HG03442 (cell line): ENCODE measurements around the gene SF1.

Experiments
- ATAC-seq: cut with Tn5 transposase; IDR thresholded peaks from one replicate; pipeline ENCODE4 v1.9.1; 2021; ENCODE audit warnings: mild to moderate bottlenecking, moderate library complexity; ENCODE audit not compliant: unreplicated experiment

Gene SF1

DNA sequence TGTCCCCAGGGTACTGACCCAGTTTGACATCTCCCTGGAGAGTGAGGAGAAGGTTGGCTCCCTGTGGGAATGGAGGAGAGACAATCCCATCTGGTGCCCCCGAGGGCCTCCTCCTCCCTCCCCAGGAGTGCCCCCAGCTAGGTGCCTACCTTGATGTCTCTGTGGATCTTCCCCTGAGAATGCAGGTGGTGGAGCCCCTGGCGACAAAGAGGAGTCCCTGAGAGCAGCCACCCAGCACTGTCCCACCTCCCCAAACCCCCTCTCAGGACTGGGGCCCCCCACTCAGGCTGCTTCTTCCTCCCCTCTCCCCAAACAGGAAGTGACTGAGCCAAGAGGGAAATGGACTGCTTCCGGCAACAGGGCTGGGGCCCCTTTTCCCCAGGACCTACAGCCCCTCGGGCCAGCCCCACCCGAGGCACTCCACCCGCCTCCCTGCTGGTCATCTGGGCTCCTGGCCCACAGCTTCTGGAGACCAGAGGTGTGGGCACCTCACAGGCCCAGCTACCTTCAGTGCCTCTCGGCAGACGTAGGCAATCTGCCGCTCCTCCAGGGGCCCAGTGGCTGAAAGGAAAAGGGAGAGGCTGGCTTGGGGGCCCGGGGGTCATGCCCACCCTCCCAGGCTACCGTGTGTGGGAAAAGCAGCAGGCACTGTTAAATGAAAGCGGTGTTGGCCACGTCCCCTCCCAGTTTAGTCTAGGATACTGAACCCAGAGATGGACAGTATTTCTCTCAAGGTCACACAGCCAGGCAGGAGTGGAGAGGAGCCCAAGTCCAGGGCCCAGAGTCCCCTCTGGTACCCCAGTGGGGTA lies 23.4 kb upstream of the SF1 start:
- ATAC-seq = no peak

DNA sequence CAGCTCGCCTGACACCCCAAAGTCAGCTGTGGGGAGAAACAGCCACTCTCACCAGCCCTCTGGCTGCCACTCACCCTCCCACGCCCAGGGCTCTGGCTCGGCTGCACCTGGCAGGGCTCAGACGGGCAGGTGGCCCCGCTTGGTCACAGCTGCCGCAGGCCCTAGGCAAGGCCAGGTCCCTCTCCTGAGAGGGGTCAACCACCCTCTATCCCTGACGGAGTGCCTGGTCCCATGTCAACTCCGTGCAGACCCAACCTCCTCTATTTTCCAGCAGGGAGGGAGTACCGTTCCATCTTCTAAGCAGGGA lies 22.8 kb upstream of the SF1 start:
- ATAC-seq = no peak

DNA sequence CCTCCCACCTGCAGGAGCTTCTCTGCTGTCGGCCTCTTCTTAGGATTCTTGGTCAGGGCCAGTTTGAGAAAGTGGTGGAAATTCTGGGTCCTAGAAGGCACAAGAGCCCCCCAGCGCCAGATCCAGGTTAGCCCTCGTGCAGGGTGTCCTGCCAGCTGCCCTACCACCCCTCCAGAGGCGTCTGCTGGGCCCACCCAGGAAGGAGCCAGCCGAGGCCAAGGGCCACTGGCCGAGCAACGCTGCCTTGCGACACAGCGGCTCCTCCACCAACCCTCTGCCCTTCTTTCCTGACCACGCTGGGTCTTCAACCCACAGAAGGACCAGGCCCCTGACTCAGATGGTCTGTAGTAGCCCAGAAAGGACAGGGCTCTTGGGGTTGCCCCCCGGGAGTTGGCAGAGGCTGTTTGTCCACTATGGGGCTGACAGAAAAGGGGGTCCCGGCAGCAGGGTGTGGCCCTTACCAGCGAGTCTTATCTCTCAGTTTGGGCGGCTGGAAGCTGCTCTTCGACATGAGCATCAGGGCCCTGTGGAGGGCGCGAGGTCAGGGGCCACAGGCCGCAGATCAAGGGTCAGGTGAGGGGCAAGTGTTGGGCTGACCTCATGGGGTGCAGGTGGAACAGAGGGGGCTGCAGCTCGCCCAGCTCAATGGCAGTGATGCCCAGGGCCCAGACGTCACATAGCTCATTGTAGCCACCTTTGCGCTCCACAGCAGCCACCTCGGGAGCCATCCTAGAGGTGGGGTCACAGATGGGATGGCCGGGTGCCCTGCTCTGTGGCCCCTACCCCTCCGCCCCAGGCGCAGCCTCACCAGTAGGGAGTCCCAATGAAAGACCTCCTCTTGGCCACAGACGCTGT lies 22.2 kb upstream of the SF1 start:
- ATAC-seq = no peak

DNA sequence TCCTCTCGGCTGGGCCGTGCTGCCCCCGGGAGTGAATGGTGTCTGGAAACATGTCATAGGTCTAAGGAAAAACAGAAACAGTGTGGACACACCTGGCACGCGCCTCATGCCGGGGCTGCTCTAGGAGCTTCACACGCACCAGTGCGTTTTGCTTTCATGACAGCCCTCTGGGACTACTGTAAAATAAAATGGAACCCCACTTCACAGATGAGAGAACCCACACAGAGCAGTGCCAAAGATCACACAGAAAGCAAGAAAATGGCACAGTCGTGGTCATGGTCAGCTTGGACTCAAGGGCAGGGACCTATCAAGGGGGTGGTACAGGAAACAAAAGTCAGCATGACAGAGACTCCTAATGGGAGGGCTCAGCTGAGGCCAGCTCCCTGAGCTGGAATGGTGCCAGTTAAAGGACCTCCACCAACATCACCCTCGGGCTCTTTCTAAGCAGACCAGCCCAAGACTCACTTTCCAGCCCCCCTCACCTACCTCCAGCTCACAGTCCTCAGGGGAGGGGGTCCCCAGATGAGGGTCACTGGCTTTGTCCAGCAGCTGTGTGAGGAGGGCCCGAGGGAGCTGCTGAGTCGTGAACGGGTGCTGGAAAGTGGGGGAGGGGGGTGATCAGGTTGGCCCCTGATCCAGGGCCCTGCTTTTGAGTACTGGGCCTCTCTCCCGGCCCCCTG lies 21.4 kb upstream of the SF1 start:
- ATAC-seq = no peak

DNA sequence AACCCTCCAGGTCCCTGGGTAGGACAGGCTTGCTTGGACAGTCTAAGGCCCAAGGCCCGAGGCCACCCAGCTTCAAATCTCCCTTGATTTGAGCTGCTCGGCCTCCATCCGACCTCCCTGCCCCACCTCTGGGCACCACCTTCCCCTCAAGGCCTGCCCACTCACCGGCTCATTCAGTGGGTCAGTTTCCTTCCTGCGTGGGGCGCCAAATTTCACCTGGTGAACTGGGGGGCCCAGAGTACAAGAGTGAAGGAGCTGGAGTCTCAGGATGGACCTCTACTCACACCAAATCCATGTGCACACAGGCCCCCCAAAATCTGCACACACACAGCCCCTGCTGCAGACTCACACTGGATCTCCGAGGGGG lies 20.9 kb upstream of the SF1 start:
- no peak for ATAC-seq

DNA sequence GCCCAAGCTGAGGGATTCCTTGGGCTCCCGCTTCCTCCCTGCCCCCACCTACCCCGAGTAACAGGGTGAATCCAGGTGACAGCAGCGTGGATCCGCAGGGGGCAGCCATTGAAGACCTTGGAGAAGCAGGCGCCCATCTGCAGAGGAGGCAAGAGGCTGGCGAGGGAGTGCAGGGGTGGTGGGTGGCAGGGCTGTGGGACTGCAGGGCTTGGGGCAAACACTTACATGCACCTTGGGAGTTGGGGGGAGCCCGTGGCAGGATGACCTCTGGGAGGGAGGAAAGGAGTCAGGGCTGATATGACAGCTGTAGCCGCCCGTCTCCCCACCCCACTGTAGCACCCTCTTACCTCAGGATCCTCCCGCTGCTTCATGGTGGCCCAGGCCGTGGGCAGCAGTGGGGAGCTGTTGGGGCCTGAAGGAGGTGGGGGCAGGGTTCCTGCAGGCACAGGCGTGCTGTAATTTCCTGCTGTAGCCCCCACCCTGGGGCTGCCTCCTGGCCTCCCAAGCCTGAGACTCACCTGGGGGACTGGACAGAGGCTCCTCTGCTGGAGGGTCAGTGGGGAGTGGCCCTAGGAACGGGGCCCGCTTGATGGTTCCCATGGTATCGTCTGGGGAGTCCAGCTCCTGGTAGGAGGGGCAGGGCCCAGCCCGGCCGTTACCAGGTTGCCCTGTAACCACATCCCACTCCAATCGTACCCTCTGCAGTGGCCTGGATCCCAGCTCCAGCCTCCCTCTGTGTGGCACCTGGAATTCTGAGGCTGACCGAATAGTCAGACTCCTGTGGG lies 18.6 kb upstream of the SF1 start:
- no peak for ATAC-seq

DNA sequence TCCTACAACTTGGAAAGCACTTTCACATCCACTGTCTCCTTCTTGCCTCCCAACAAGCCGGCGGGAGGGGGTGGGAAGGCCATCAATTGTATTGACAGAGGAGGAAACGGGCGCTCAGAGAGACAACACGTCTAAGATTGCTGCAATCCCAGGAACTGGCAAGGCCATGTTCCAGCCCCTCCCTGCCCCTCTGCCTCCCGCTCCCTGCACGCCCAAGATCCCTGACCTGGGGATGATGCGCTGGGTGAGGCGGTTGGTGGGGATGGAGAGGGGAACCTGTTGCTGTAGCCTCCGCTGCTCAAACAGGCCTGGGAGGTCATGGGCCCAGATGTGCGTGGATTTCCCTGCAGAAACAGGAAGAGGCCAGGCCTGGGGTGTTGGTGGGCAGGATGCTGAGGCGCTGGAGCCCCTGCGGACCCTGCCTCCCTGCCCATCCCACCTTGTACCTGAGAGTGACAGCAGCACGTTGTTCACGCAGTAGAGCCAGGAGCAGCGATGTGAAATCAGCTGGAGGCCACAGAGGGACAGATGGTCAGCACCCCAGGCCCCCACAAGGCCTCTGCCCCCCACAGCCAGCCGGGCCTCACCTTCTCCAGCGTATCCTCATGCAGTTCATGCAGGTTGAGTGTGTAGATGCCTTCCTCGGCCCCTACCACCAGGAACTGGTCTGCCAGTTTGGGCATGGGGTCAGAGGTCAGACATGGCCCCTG lies 17.9 kb upstream of the SF1 start:
- no peak for ATAC-seq

DNA sequence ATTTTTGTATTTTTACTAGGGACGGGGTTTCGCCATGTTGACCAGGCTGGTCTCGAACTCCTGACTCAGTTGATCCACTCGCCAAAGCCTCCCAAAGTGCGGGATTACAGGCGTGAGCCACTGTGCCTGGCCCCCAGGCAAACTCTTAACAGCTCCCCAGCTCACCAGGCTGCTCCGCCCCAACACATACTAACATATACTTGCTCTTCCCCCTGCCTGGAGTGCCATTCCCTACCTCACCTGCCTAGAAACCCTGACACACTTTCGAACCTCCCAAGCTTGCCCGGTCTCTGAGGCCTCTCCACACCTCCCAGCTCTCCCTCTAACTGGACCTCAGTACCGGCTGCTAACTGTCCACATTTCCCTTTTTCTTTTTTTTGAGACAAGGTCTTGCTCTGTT lies 16.2 kb upstream of the SF1 start:
- no peak for ATAC-seq

DNA sequence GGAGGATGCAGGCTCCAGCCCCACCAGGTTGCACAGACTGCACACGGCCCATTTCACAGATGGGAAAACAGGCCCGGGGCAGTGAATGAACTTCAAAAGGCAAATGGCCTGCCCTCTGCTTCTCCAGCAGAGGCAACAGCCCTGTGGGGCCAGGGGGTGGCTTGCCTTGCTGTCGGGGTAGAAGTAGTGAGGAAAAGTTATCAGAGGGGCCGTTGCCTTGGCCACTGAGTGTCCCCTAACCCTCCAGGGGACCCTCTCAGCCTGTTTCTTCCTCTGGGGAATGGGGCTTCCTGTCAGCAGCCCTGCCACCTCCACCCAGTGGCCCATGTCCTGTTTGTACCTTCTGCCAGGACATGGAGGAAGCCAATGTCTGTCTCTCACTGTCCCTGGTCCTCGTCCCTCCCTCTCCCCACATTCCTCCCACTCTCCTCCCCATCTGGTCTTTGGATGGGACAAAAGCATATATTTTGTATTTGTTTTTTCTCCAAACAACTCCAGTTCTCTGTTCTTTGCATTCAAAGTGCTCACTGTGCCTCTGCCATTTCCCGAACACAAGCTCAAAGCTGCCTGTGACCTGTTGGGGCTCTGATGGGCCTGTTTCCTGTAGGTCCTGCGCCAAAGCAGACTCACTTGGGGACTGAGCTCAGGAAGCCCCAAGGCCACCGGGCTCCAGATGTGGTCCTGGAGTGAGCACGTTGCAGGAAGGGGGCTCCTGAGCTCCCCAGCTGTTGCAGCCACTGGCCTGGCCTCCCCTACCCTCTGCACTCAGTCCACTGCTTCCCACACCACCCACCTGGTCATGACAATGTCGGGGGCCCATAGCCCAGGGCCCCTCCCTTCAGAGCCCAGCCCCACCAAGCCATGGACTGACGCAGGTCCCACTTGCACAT lies 15.2 kb upstream of the SF1 start:
- ATAC-seq = no peak

DNA sequence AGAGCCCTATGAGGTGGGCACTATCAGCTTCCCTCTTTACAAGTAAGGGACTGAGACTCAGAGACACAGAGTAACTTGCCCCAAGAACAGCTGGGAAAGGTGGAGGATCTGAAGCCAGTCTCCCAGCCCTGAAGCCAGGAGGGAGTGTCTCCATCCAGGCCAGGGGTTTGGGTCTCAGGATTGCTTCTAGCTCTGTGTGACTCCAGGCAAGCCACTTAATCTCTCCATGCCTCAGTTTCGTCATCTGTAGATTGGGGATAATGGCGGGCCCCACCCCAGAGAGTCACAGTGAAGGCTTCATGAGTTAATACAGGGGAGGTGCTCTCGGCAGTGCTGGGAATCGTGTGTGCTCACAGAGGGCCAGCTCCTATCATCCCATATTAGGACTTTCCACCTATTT lies 14.1 kb upstream of the SF1 start:
- ATAC-seq = no peak

DNA sequence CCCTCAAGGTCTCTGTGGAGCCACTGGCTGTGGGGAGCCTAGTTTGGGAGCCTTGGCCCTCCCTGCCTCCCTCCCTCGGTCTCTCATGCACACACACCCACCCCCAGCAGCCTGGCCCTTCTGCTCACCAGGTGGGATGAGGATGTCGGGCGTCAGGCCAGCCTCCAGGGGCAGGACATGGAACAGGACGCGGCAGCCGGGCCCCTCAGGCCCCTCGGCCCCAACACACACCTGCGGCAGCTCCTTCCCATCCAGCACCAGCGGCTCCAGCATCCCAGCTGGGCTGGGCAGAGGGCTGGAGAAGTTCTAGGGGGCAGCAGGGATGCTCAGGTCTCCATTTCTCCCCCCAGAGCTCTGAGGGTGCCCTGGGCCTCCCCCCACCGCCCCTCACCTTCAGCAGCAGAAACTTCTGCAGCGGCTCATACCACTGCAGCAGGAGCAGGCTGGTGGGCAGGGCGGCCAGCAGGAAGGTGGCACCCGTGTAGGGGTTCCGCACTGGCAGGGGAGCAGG lies 13.5 kb upstream of the SF1 start:
- ATAC-seq = no peak

DNA sequence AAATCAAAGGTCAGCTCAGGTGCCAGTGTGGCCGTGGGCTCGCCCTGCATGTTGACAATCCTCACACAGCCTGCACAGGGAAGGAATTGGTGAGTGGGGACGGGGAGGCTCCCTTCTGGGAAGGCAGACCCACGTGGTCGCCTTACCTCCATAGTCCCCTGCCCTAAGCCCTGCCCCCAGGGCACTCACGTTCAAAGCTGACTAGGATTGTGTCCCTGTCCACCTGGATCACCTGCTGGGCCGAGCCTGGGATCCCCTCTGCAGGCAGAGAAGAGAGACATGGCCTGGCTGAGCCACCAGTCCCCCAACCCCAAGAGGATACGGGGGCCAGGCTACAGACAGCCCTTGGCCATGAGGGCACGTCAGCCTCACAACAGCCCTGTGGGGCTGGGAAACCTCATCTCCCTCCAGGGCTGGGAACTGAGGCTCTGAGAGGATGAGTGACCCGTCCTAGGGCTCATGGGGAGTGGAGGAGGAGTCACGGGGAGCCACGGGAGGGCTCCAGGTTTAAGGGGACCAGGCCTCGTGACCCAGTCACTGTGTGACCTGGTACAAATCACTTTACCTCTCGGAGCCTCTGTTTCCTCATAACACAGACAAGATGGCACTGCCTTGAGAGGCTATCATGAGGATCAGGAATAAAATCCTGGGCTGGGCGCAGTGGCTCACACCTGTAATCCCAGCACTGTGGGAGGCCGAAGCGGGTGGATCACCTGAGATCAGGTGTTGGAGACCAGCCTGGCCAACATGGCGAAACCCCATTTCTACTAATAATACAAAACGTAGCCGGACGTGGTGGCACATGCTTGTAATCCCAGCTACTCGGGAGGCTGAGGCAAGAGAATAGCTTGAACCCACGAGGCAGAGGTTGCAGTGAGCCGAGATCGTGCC lies 12.1 kb upstream of the SF1 start:
- ATAC-seq = no peak

DNA sequence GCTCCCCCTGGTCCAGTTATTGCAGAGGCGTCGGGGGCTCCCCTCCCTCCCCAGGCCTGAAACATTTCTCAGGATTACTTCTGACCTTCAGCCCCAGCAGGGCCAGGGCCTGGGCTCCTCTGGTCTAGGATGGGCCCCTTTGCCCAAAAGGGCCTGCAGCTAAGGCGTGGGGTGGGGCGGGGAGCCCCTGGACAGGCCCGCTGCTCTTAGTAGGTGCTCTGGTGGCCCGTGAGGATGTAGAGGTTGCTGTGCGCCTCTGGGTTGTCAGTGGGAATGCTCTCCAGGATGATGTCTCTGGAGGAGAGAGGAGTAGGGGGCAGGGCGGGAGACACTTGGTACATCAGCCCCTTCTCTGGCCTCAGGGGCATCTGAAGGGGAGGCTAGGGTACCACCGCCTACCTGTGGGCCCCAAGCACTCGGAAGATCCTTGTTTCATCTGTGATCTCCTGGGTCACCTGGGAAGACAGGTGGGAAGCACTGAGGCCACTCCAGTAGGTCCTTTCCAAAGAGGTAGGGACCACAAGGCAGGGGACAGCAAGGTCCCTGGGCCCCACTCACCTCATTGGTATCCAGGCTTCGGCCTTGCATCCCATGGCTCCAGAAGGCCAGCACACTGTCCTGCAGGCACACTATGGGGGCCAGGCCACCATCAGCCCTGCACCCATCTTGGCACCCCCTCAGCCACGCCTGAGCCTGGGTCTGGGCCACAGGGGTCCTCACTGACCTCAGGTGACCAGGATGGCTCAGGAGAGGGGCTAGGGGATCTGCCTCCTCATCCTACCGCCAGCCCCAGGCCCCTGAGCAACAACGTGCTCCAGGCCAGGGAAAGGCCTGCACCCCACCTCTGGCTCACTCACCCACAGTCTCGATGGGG lies 11.2 kb upstream of the SF1 start:
- no peak for ATAC-seq

DNA sequence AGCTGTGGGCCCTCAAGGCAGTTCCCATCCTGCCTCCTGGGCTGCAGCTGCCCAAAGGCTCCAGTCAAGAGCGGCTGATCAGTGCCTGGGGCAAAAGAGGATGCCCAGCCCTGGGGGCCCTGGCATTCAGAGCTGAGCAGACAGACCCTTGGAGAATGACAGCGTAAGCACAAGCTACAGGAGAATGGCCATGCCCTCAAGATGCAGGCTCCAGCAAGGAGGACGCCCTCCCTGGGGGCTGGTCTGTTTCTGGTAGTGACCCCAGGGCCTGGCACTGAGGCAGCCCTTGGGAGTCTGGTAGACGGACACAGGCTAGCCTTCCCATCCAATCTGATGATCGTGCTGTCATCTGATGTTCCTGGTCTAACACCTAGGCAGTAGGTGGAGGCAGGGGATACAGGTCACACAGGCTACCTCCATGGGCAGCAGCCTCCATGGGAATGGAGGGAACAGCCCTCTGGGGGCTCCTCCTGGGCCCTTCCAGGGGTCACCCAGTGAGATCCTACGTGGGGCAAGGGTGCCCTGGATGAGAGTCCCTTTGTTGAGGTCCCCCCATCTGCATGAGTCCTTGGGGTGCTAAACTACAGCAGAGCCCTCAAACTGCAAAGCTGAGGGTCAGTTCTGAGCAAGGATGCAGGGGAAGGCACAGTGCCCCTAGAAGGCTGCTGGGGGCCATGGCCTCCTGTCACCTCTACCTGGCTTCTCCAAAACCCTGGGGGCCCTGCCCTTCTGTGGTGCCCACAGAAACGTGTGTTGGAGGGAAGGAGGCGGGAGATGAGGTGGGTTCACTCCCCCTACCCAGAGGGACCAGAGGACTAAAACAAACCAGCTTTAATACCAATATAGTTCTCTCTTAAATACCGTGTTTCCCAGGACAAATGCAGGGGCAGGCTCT lies 10.2 kb upstream of the SF1 start:
- no peak for ATAC-seq

DNA sequence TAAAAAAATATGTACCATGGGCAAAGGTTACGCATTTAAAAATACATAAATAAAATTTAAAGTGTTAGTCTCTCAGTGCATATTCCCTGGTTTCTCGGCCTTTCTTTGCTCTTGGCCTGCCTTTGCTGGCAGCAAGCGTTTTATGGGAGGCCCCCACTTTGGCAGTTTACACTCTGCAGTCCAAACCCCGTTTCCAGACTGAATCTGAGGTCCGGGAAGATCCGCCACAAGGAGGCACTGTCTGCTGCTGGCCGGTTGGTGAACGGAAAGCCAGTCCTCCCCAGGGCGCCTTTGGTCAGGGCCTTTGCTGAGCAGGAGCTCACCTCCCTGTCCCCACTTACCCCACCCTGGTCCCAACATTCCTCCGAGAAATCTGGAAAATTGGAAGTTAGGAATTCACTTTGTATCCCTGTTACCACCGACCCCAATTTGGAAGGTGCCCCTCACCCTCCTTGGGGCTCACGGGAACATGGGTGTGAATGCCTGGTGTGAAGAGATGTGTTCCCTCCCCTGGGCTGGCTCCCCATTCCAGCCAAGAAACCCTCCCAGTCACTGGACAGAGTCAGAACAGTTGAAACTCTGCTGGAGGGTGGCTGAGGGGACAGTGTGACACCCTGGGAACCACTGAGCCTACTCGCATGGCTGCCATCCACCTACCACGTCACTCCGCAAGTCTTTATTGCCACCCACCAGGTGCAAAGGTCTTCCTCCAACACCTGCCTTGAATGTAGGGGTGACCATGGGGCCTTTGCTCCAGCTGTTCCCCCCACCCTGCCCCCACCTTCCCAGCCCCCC lies 9.4 kb upstream of the SF1 start:
- no peak for ATAC-seq

DNA sequence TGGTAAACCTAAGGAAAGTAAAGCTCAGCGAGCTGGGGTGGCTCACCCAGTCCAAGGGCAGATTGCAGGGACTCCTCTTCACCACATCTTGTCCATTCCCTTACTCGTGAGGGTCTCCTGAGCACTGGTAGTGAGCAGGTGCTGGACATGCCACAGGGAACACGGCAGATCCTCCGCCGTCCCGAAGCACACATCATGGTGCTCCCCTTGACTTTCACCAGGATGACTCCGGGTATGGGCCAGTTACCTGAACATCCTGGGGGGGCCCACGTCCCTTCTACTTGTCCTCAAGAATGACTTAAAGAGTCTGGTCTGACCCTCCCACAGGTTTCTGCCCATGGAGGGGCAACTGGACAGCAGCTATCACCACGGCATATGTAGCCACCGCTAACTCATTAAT lies 8.0 kb upstream of the SF1 start:
- ATAC-seq = no peak
